DOHH2 (cell line): Measurements from ENCODE around the gene THSD7A.

Experiments
- CTCF ChIP-seq: fragments of 200-600 bp; sonication (generic); IDR thresholded peaks from one replicate; pipeline ENCODE4 v1.5.1; 2014; ENCODE audit warnings: antibody characterized with exemption, mild to moderate bottlenecking, low read depth, low read length; ENCODE audit not compliant: poor library complexity, severe bottlenecking
- EZH2phosphoT487 ChIP-seq: fragments of 200-600 bp; sonication (generic); IDR thresholded peaks from 2 replicates; pipeline ENCODE4 v1.6.1; 2017; ENCODE audit warnings: borderline replicate concordance, mild to moderate bottlenecking, antibody characterized with exemption, low read length, moderate library complexity, mixed read lengths

- TF ChIP-seq CTCF, result no peak
- no peak for TF ChIP-seq EZH2phosphoT487
These were observed 488.9 kb downstream of the THSD7A start for GRCh38 chr7:11343136-11343535.
